GM19035 (cell line): Measurements from ENCODE around the gene MYO5B.
A peak's percentile ranks its signal among the peaks of the same experiment; 100 is the strongest.
"Not testable (repeated sequence)": the region's sequence is repeated elsewhere in the genome, so short reads cannot be mapped to it uniquely, and the experiment has no call there.

Source experiments
- ATAC-seq: cut with Tn5 transposase; IDR thresholded peaks from one replicate; pipeline ENCODE4 v1.9.1; 2021; ENCODE audit not compliant: unreplicated experiment

Gene MYO5B

GRCh38 chr18:49813319-49814146 lies 381.4 kb downstream of the MYO5B start, which contains the start of gene ACAA2:
Gene ACAA2 (minus strand): TSS chr18:49813533. CDS start chr18:49813484, 49 bp downstream.
- ATAC-seq, result peak; percentile 82

GRCh38 chr18:49813069-49813318 lies 382.0 kb downstream of the MYO5B start:
- ATAC-seq, result peak; percentile 24

GRCh38 chr18:49812286-49813068 lies 382.5 kb downstream of the MYO5B start:
- ATAC-seq, result no peak

GRCh38 chr18:49811151-49811938 lies 383.6 kb downstream of the MYO5B start:
- no peak for ATAC-seq

GRCh38 chr18:49808553-49809191 lies 386.3 kb downstream of the MYO5B start:
- not testable (repeated sequence) for ATAC-seq

- no peak for ATAC-seq
Observed at GRCh38 chr18:49804096-49804495, 390.9 kb downstream of the MYO5B start.

- no peak for ATAC-seq
Observed at GRCh38 chr18:49802623-49803022, 392.3 kb downstream of the MYO5B start.

GRCh38 chr18:49800491-49800890 lies 394.5 kb downstream of the MYO5B start:
- not testable (repeated sequence) for ATAC-seq

- not testable (repeated sequence) for ATAC-seq
Observed at GRCh38 chr18:49799806-49800205, 395.1 kb downstream of the MYO5B start.

- no peak for ATAC-seq
Observed at GRCh38 chr18:49798001-49798400, 396.9 kb downstream of the MYO5B start.

- no peak for ATAC-seq
Observed at GRCh38 chr18:49795612-49796552, 399.1 kb downstream of the MYO5B start.

GRCh38 chr18:49794743-49795142 lies 400.2 kb downstream of the MYO5B start:
- ATAC-seq, result no peak

- ATAC-seq, result not testable (repeated sequence)
Observed at GRCh38 chr18:49789560-49790134, 405.3 kb downstream of the MYO5B start.

GRCh38 chr18:49788327-49788898 lies 406.5 kb downstream of the MYO5B start:
- ATAC-seq, result peak; percentile 83

- ATAC-seq, result no peak
Observed at GRCh38 chr18:49786019-49786720, 408.8 kb downstream of the MYO5B start.

GRCh38 chr18:49784427-49785185 lies 410.3 kb downstream of the MYO5B start:
- no peak for ATAC-seq

- ATAC-seq, result not testable (repeated sequence)
Observed at GRCh38 chr18:49783631-49784030, 411.3 kb downstream of the MYO5B start.
